K562 (cell line): ENCODE measurements around the gene ZDHHC8. TPM values are rescaled to one million over a fixed set of nuclear protein-coding genes. Genes with fewer than 3 reads are reported as not detected.

Source experiments
- CHCHD3 ChIP-seq: fragments of 250-450 bp; sonication (Bioruptor Pico); IDR thresholded peaks from 2 replicates; pipeline ENCODE4 v2.1.2; 2022; ENCODE audit warnings: mild to moderate bottlenecking
- HMBOX1 ChIP-seq: sonication (generic); IDR thresholded peaks from 2 replicates; pipeline ENCODE4 v1.6.1; 2016
- ID3 ChIP-seq, 2 experiments: fragments of 250-450 bp in 1 of 2; fragments of 450-650 bp in 1 of 2; sonication (Bioruptor Pico) in 1 of 2; IDR thresholded peaks; 2 replicates each; pipeline versions ENCODE4 v1.6.1 to v1.8.0; 2016 to 2021; ENCODE audit warnings: mild to moderate bottlenecking in 2 of 2, moderate library complexity in 2 of 2, missing compliant biosample characterization in 1 of 2, missing genetic modification characterization in 1 of 2
- L3MBTL2 ChIP-seq: fragments of 450-650 bp; IDR thresholded peaks from 2 replicates; pipeline ENCODE4 v1.6.1; 2016; ENCODE audit warnings: mild to moderate bottlenecking, moderate library complexity
- NR3C1 ChIP-seq: sonication (generic); formaldehyde crosslinking; IDR thresholded peaks from 2 replicates; pipeline ENCODE4 v1.8.1; 2022; ENCODE audit warnings: missing genetic modification reagents
- PBX2 ChIP-seq, 2 experiments: IDR thresholded peaks in 1 of 2; conservative IDR thresholded peaks in 1 of 2; 2 replicates each; pipeline ENCODE4 v1.6.1; 2016; ENCODE audit warnings: low read depth in 2 of 2, mild to moderate bottlenecking in 1 of 2, missing compliant biosample characterization in 1 of 2, missing genetic modification characterization in 1 of 2, moderate library complexity in 1 of 2
- PHB ChIP-seq: fragments of 250-450 bp; sonication (Bioruptor Pico); IDR thresholded peaks from 2 replicates; pipeline ENCODE4 v1.5.0; 2021
- RBFOX2 ChIP-seq: fragments of 200-400 bp; formaldehyde crosslinking; IDR thresholded peaks from 2 replicates; pipeline ENCODE4 v1.6.1; 2017; ENCODE audit warnings: low read depth, mild to moderate bottlenecking, low read length, moderate library complexity
- TBL1XR1 ChIP-seq, 2 experiments: IDR thresholded peaks; 2 replicates each; pipeline ENCODE4 v1.6.1; 2012; ENCODE audit warnings: improper control_type of control experiment in 2 of 2, low read length in 2 of 2, mild to moderate bottlenecking in 1 of 2
- THAP12 ChIP-seq: fragments of 250-450 bp; sonication (Bioruptor Pico); IDR thresholded peaks from 2 replicates; pipeline ENCODE4 v1.9.0; 2021; ENCODE audit warnings: mild to moderate bottlenecking, inconsistent platforms
- ZNF347 ChIP-seq: fragments of 450-650 bp; formaldehyde crosslinking; IDR thresholded peaks from 2 replicates; pipeline ENCODE4 v1.4.0; 2020; ENCODE audit warnings: low read depth, mild to moderate bottlenecking, moderate library complexity
- ZNF511 ChIP-seq: sonication (generic); formaldehyde crosslinking; IDR thresholded peaks from 2 replicates; pipeline ENCODE4 v1.8.0; 2022; ENCODE audit warnings: mild to moderate bottlenecking, missing genetic modification reagents
- polyA plus RNA-seq, 8 experiments: library from polyadenylated mRNA; depleted of rRNA in 4 of 8; stranded (reverse) in 5 of 8; unstranded in 3 of 8; fragments of >200 nt; fragmentation: Nextera tagmentation in 2 of 8; fragmentation: Illumina TruSeq in 1 of 8; extraction: Ambion mirVana in 2 of 8; extraction: Trizol in 1 of 8; gene quantifications; 2 replicates each; pipeline versions ENCODE4 v1.2.1 to v1.2.3, GENCODE V29; 2011 to 2014; ENCODE audit warnings: inconsistent platforms in 1 of 8, missing spikeins in 1 of 8
- total RNA-seq, 7 experiments: library from RNA; depleted of rRNA in 6 of 7; stranded (reverse); fragments of >200 nt in 6 of 7; fragmentation: Illumina TruSeq in 2 of 7; extraction: Trizol in 2 of 7; gene quantifications; 2 replicates each; pipeline versions ENCODE4 v1.2.1 to v1.2.3, GENCODE V29; 2011 to 2021; ENCODE audit warnings: low replicate concordance in 1 of 7

The ZDHHC8 gene
- total and polyA plus RNA-seq, 9 of the 15 experiments (the other 6 are each of a cell fraction or from before 2014, with no cell fraction given): 0.04 to 109 (median 16.4) TPM

- TF ChIP-seq THAP12 (CRISPR knock-in tag) (peak; percentile 68; the same call in 1 of the 2 replicates), PHB (CRISPR knock-in tag) (0 out of 2 replicates have a peak, but pooled peaks have one; percentile 15), CHCHD3 (CRISPR knock-in tag) (peak; percentile 2; the same call in 1 of the 2 replicates), TBL1XR1 (IDR thresholded peaks at IDR 0.05; ENCODE audit: low read length in 2 of 2) (no peak), ZNF511 (CRISPR knock-in tag) (no peak), ZNF347 (CRISPR knock-in tag) (no peak), HMBOX1 (no peak), L3MBTL2 (no peak), NR3C1 (CRISPR knock-in tag) (no peak), PBX2 (CRISPR knock-in tag; IDR thresholded peaks at IDR 0.05; ENCODE audit: low read depth) (0 out of 2 replicates have a peak, but pooled peaks have one; percentile 24), PBX2 (tag; conservative IDR thresholded peaks at IDR 0.05; ENCODE audit: low read depth) (no peak), ID3 (CRISPR knock-in tag; IDR thresholded peaks at IDR 0.05) (no peak), ID3 (tag; IDR thresholded peaks at IDR 0.05) (peak; percentile 43; the same call in 1 of the 2 replicates), RBFOX2 (peak; percentile 69)
These were observed 8.1 kb upstream of the ZDHHC8 start (continued) for GRCh38 chr22:20123366-20124082.
